Activated CD8-positive, alpha-beta memory T cell treated with anti-CD3 and anti-CD28 coated beads, Interleukin-2, amount 50 U/mL, for 1 hour (primary cell): ENCODE measurements around the gene SLIT3.

ENCODE experiments used
- DNase-seq: peaks from one replicate; pipeline ENCODE4 v3.0.0-alpha.2; 2020; ENCODE audit errors: extremely low read depth

Gene SLIT3

GRCh38 chr5:168992016-168992415 lies 308.9 kb downstream of the SLIT3 start:
- DNase-seq = no peak

DNA sequence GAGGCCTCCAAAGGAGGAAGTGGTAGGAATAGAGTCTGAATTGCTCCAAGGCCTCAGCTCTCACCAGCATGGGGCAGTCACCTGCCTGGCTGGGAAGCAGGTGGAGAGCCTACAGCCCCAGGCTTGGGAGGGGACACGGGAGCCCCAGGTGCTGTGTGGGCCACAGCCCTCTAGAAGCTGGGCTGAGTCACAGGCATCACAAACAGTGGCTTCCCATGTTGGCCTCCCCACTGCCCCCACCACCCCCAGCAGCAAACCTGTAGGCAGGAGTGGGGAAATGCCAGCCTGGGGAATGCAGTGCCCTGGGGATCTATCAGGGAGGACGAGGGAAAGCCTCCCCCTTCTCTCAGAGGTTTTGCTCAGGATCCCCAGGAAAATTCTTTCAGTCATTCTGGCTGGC lies 309.6 kb downstream of the SLIT3 start:
- no peak for DNase-seq

DNA sequence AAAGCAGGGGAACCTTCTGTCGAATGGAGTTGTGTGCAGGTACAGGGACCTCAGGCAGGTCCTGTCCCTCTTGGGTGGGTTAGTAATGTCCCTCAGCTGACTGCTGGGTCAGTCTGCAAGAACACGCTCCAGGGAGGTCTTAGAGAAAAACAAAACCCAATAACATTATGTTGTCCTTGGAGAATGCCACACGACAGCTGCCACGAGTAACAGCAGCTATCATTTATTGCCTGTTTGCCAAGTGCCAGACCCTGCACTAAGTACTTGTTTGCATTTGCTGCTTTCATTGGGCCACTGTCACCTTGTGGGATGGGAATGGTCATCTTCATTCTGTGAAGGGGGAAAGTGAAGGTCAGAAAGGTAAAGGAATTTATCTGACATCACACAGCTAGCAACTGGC lies 310.3 kb downstream of the SLIT3 start:
- DNase-seq = no peak

DNA sequence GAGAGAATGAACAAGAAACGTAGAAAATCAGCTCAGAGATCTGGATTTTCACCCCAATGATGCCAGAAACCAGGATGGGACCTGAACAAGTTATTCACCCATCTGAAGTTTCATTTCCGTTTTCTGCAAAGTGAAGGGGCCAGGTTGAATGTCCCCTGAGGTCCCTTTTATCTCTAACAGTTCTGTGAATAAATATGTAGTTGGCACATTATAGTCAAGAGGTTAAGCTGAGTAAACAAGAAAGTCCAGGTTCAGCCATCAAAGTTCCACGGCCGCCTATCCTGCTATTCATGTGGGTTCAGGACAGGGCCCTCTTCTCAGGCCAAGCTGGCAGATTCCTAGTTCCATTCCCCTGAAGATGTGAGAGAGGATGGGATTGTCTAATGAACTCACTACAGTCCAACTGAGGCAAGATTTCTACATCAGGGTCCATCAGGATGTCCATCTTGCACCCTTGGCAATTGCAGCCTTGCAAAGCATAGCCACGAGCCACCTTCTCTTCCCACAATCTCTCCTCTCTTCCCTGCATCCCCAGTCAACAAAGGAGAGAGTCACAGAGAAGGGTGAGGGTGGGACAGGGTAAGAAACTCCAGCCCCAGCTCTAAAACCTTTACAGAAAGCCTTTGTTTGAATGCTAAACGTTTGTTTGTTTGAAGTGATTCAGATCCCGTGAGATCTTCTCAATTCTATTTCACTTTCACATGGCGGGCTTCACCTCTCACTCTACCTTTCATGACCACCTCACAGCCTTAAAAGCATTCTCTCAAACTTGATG lies 311.0 kb downstream of the SLIT3 start:
- no peak for DNase-seq

DNA sequence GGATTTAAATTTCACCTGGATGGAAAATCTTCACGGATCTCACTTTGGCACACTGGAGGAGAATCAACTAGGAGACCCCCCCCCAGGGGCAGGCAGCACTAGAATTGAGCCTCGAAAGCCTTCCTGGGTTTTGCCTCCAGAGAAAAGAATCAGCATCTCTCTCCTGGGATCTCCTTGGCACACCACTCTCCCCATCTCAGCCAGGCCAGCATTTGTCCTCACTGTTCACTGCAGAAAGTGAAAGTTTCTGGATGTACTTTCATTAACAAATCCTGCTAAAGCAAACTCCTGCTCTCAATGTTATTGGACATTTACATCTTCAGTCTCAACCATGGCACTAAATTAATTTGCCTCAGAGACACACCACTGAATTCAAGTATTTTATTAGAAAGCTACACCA lies 312.2 kb downstream of the SLIT3 start:
- no peak for DNase-seq

DNA sequence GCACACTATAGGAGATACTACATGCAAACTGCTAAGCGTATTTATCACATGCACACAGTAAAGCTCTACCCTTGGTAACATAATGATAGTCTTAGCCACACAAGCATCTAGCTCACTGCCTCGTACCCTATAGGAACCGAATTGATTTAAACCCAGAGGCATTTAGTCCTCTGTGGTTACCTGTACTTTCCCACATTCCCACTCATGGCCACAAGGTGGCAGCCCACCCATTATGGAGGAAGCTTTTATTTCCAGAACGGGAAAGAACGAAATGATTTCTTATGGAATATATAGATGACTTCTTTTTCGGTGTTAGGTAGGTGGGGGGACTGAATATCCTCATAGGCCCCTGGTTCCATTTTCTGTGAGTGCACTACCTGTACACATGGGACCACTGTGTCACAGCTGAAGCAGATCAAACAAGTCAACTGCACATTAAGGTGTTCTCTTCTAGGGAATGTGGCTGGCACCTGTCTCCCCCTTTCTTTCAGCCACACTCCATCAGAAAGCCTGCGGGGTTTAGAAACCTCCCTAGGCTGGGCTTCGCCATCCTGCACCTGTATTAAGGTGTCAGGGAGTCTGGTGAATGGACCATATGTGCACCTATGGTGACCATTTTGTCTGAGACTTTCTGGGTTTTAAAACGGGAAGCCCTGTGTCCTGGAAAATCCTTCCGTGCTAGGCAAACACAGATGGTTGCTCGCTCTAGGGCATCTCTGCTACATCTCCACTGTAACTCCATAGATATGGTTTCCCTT lies 313.2 kb downstream of the SLIT3 start:
- DNase-seq = no peak

DNA sequence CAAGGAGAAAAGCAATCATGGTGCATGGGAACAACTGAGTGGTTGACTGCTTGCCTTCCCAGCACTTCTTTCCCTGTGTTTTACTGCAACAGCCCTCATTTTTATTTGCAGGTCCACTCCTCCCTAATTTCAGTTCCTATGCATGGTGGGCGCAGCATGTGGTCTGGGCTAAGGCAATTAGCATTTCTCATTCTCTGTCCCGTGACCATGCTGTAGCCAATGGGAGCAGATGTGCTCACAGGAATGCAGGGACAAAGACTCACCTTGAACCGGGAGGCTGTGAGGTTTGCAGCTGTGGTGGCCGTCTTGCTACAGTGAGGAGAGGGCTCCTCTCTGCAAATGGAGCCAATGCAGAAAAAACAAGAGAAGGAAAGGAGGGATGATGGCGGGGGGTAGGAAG lies 315.5 kb downstream of the SLIT3 start:
- no peak for DNase-seq

GRCh38 chr5:168984135-168984675 lies 316.7 kb downstream of the SLIT3 start:
- DNase-seq = no peak

- DNase-seq = no peak
Observed at GRCh38 chr5:168979135-168979534, 321.8 kb downstream of the SLIT3 start.

DNA sequence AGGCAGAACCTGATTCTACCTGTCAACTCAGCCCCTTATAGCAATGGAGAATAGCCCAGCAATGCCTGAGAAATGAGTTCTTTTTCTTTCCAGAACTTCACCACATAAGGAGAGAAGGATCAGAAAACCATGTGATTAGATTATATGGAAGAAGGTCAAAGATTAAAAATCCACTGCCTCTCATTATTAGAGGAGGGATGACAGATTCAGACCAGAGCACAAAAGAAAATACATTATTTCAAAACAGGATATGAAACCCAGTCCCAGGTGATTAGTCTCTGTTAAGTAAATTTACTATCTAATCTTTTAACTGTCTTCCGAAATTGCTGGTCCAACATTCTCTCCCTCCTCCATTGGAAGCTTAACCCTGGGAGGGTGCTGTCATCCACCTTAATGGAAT lies 322.4 kb downstream of the SLIT3 start:
- no peak for DNase-seq

GRCh38 chr5:168978015-168978414 lies 322.9 kb downstream of the SLIT3 start:
- no peak for DNase-seq

- no peak for DNase-seq
Observed at GRCh38 chr5:168976311-168976970, 324.5 kb downstream of the SLIT3 start.

GRCh38 chr5:168975331-168975730 lies 325.6 kb downstream of the SLIT3 start:
- no peak for DNase-seq

GRCh38 chr5:168974082-168974481 lies 326.9 kb downstream of the SLIT3 start:
- no peak for DNase-seq

GRCh38 chr5:168972731-168973130 lies 328.2 kb downstream of the SLIT3 start:
- no peak for DNase-seq

DNA sequence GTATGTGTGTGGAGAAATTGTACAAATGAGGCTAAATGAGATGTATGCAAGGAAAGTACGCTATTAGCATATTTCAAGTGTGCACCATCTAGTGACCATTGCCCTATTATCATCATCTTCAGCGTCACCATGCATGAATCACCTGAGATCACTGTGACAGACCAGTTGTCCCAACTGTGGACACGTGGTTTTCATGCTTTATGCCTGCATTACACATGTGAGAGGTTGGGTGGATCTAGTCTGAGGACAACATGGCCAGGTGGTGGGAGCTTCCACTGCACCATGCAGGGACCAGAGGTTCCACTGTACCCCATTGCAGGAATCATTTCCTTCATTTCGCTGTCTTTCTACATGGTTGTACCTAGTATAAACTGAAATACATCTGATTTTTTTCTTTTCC lies 329.8 kb downstream of the SLIT3 start:
- DNase-seq = no peak

DNA sequence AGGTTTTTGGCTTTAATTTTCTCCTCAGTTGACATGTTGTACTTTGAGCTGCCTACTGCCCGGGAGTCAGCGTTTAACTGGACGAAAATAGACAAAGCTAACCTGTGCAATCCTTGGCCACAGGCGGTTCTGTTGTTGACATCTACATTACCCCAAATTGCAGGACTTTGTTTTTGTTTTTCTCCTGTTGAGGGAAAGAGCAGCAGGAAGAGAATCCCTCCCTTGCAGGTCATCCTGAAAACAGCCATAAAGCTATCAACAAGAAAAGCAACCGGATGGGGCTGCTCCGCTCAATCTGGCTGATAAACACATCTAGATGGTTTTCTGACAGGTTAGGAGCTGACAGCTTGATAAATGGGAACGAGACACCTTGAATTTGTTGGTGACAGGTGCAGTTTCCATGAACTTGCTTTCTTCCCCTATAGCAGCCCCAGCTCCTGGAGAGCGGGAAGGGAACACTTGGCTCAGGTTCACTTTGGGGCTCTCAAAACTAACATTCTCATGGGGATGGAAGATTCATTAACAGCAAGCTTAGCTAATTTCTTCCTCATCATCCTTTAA lies 331.5 kb downstream of the SLIT3 start:
- DNase-seq = no peak

DNA sequence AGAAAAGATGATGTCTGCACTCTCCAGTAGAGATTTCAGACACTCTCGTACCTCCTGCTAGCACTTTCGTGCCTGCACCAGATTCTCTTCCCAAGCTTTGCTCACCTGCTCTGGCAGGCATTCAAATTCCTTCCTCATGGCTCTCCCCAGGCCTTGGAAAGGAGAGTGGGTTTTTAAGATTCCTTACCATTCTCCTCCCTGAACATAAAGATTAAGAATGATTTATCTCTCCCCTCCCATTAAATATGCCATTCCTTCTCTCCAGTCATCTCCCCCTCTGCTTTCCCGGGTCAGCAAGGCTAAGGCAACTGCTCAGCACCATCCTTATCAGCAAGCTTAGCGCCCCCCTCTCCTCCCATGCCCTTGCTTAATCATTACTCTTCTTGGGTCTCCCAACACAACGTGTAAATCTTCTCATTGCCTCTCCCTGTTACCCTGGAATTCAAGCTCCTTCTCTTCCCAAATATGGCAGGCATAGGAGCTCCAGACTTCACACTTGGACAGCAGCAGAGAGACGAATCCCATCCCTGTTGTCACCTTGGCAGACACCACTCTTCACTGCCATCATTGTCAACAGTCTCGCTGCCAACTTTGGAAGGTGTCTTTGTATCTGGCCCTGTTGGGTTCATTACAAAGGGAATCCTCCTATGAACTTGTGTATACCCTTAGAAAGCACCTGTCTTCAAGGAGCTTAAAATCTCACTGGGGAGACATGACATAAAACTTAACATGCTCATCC lies 332.9 kb downstream of the SLIT3 start:
- no peak for DNase-seq

DNA sequence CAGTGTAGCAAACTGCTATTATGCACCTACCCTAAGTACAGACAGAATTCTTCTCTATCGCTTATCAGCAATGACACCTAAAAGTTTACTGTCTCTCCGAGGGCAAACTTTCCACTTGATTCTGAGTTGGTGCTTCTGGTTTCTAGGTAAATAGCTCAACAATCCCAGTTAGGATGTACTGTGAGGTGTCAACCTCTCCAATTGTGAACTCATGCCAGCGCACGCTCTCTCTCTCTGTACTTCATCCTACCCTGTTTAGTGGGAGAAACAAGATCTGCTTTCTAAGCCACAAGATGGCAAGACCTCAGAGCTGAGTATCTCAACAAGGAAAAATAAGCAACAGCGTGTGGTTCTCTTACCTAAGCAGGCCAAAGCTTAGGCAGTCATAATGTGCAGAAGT lies 335.3 kb downstream of the SLIT3 start:
- no peak for DNase-seq

- DNase-seq = no peak
Observed at GRCh38 chr5:168964182-168964581, 336.8 kb downstream of the SLIT3 start.

- no peak for DNase-seq
Observed at GRCh38 chr5:168962306-168962705, 338.6 kb downstream of the SLIT3 start.

DNA sequence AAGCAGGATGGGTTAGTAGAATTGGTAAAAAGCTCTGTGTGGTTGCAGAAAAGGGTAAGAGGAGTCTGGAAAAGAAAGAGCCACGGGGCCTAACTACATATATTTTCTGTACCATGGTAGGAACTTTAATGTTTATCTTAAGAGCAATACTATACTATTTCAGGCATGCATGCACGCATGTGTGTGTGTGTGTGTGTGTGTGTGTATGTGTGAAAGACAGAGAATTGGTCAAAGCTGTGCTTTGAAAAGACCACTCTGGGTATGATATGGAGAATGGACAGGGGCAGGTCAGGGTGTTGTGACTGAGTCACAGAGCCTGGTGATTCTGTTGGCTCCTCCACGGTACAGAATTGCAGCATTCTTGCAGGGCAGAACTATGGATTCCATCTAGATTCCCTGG lies 339.3 kb downstream of the SLIT3 start:
- no peak for DNase-seq
